ENCODE results near the gene CUEDC1.

Gene CUEDC1

DNA sequence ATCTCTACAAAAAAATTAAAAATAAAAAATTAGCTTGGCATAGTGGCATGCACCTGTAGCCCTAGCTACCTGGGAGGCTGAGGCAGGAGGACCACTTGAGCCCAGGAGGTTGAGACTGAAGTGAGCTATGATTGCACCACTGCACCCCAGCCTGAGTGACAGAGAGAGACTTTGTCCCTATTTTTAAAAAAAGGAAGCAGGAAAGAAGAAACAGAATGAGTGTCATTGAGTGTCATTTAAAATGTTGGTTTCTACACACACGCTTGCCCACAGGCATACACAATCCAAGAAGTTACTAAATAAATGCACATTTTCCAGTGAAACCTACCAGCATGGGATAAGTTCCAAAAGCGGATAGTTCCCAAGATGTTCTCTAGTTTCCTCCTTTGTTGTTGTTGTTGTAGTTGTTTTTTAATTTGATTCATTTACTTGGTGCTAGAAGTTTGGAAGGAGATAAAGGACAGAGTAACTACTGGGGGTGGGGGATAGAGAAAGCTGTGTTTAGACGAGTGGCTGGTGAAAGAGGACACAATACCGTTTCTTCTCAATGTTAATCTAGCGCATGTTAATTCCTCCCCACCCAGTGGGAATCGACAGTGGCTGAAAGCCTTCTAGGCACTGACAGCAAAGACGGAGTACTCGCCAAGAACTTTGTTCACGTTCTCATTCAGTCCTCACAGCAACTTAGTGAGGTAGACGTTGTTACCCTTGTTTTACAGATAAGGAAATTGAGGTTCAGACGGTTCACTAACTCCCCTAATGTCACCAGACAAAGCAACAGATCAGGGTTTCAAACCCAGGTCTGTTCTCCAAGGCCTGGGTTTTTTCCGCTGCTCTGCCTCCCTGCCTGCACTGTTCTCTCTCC lies 122.7 kb downstream of the CUEDC1 start:
- no peak for DNase-seq (ENCODE audit: low spot score)

DNA sequence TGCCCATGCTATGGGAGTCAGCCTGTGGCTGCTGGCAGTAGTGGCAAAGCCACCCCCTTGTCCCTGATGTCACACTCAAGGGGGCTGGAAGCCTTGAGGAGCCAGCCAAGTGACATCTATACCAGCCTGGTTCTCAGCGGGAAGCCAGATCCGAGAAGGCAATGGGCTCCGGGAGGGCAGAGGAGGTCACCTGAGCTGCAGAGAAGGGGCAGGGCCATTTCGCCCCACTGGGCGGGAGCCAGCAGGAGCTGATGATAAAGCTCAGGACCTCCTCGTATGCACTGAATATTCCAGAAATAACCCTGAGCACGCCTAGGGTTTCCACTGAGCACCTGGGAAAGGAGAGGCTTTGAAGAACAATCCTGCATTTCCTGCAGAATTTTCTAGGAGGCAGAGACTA lies 124.3 kb downstream of the CUEDC1 start:
- no peak for DNase-seq (ENCODE audit: low spot score)

DNA sequence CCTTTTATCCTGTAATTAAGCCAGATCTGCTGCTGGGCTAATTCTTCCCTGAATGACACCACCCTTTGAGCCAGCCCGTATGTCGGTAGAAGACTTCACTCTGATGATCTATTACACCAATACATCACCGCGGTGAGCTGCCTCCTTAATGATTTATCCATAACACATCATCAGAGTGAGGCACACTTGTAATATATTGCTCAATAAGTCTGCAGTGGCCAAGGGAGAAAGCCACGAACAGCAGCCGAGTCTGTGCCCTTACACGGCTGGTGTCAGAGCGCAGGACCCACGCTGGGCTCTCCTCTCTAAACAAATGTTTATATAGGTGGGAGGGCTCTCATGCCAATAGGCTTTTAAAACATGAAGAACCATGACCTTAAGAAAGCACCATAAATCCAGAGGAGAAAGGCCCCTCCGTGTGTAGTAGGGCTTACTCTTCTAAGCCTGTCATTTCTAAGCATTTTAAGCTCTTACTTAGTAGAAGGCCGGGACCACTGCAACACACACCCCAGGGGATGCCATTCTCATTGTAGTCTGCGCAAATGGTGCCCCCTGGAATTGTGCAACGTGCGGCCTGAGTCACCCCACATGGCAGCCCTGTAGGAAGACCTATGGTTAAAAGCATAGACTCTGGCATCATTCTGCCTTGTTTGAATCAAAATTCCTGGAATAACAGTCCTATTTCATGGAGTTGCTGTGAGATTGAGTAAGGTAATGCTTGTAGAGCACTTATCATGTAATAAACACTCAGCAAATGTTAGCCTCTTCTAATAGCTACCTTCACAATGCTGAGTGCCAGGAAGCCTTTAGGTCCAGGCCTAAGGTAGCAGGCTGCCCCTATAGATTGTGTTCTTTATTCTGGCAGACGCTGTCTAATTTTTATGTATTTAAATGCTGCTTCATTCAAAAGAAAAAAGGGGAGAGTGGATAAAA lies 131.5 kb downstream of the CUEDC1 start:
- DNase-seq (ENCODE audit: low spot score), result no peak

DNA sequence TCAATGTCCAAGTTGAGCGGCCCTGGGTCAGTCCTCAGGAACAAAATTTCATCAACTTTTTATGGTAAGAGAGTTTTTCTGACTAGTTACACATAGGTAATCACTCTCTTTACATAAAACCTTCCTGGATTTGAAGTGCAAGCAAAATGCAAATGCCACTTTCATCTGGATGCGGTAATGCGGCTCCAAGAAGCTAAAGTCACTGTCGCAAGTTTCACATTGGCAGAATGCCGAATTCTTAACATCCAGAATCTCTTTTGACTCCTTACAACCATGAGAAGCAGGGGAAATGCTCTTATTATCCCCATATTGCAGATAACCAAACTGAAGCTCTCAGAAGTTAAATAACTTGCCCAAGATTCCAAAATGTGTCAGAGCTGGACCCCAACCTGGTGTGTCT lies 135.3 kb downstream of the CUEDC1 start:
- no peak for DNase-seq (ENCODE audit: low spot score)

DNA sequence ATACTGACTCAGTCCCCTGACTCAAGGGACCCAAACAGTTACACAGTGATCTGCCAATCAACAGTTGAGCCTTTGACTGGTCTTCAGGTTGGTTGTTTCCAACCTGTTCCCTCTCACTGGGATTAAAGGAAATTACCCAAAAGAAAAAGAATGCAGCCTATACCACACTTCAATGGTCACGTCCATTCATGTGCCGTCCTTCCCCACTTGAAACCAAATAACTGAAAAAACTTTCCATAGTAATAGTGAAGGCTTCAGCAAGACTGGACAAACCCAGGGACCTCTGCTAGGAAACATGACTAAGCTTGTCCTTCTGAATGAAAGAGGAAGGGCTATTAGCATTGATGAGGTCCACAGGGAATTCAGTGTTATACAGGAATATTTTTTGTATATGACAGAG lies 135.9 kb downstream of the CUEDC1 start:
- DNase-seq (ENCODE audit: low spot score), result no peak

DNA sequence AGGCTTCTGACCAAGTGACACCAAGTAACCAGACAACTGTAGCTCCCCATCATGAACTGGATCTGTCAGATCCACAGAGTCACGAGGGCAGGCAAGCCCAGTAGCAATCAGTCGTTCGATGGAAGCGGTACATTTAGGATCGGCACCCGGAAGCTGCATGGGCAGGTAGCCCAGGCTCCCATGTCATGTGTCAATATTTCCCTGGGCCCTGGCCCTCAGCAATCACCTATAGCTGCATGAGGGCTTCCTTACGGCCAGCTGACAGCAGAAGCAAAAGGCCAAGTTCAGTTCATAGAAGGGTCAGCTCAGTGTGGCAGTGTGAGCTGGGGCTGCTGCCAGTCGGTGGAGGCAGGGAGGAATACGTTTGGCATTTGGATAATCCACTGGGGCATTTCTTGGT lies 137.1 kb downstream of the CUEDC1 start:
- DNase-seq (ENCODE audit: low spot score), result no peak

DNA sequence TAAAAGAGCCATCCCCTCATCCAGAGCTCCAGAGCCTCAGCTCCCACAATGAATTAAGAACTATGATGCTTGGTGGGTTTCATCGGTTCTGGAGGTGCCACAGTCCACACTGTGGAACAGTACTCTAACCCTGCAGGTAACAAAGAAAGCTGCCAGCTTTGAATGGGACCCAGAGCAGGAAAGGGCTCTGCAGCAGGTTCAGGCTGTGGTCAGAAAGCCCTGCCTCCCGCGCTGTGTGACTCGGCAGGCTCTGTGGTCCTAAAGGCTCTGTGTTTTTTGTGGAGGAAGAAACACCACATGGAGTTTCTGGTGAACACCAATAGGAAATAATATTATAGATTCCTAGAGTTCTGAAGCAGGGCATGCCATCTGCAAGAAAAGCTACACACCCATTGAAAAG lies 137.9 kb downstream of the CUEDC1 start:
- DNase-seq (ENCODE audit: low spot score), result no peak

DNA sequence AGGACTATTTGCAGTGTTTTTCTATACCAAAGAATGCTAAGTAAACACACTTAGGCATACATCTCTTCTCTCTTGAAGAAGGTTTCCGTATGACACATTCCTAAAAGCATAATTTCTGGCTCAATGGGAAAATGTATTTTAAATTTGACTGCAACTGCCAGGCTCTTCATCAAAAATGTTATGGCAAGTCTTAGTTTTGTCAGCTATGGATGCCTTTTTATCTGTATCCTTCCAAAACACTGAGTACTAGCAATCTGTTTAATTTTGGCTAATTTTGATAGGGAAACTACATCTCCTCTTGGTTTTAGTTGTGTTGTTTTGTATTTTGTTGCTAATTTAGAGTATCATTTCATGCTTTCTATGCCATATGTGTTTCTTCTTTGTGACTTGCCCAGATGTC lies 140.8 kb downstream of the CUEDC1 start:
- DNase-seq (ENCODE audit: low spot score), result no peak

DNA sequence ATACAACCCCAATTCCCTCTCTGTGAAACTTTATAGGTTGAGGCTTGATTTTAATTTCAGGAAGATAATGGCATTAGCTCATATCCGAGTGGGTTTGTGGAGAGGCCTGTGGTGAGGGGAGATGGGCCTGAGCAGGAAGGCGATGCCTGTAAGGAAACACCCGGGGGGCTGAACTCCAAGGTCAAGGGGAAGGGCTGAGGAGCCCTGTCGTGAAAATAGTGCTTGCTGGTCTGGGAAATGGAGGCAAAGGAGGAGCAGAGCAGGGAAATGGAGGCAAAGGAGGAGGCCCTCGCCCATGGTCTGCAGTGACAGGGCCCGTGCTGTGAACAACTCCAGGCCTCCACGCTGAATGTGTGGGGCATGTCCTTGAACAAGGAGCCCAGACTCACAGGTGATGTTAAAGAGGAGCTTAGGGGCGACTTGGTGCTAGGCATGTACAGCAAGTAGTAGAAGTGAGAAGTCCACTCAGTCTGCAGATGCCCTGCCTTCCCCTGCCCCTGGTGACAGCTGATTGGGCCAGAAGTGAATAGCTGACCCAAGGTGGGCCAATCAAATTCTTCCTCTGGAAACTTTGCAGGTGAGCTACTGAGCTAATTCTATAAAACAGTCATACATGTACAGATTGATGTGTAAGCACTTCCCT lies 143.5 kb downstream of the CUEDC1 start:
- DNase-seq (ENCODE audit: low spot score), result no peak

Data from putamen (tissue), 1 donor.